CD4-positive, alpha-beta T cell treated with Interleukin-21 for 1 hour (primary cell): ENCODE results near the gene NRG3.

Experiments used
- DNase-seq: peaks from one replicate; pipeline ENCODE4 v3.0.0-alpha.2; 2020

The NRG3 gene

DNA sequence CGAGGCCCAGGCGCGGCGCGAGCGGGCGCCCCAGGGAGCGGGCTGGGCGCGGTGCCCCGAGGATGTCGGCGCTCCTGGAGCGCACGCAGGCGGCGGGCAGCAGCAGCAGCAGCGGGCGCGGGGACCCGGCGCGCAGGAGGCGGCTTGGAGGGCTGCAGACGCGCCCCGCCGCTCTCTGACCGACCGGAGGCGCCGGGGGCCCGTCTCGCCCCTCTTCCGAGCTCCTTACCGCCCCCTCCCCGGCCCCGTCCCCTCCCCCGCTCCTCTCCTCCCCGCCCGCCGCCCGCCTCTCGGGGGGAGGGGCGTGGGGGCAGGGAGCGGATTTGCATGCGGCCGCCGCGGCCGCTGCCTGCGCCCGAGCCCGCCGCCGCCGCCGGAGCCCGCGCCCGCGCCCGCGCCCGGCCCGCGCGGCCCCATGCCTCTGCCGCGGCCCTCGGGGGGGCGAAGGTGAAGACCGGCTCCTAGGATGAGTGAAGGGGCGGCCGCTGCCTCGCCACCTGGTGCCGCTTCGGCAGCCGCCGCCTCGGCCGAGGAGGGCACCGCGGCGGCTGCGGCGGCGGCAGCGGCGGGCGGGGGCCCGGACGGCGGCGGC, at the start of gene NRG3:
Gene NRG3, plus strand, starts transcription at position 320 of the 592 bp plus-strand sequence.
- DNase-seq, result no peak

GRCh38 chr10:81828251-81828650, 46.7 kb upstream of the NRG3 start:
- DNase-seq, result no peak

GRCh38 chr10:81831060-81831459, 43.9 kb upstream of the NRG3 start:
- no peak for DNase-seq

DNA sequence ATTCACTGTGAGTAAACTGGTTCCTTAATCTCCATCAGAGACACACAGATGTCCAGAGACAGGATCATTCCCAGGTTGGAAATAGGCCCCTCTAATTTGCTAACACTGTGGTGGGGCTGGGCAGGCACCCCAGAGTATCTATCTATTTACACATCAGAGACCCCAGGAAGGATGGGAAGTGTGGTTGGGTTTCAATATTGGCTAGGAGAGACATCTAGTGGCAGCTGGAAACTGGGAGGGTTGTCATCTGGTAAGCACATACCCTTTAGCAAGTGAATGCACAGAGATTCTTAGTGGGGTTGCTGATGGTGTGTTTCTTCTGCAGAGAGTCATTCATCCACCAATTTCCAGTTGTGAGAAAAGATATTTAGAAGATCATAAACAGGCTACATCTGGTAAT, 36.0 kb upstream of the NRG3 start:
- no peak for DNase-seq

- no peak for DNase-seq
Observed at GRCh38 chr10:81843042-81843441, 32.0 kb upstream of the NRG3 start.

DNA sequence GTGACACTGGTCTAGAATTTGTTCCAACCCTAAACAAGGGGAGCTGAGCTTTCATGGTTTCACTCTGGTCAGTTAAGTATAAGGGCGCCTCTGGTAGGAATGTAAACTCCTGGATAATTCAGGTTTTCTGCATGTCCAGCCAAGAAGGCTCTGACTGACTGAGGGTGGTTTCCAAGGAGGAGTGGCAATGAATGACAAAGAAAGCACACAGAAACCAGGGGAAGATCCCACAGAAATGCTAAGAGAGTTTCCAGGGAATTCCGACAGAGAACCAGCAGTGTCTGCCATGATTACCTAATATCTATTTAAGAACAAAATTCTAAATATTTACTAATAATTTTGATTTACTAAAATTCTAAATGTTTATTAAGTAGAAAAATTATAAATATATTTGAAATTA, 27.3 kb upstream of the NRG3 start:
- no peak for DNase-seq

DNA sequence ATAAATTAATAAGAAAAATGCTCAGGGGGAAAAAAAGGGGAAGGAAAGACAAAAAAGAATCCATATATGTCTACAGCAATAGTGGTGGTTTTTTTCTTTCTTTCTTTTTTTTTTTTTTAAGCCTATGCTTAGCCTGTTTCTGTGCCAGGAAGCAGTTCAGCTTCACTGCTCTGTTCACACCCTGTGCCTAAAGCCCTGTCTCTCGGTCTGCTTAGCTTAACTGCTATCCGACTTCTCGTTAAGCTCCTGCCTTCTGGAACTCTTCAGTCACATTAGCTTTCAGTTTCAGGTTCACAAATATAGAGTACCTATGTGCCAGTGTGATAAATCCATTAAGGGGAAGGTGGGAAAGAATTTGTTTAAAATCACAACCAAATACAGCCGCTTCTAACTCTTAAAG, 26.5 kb upstream of the NRG3 start:
- DNase-seq, result no peak

DNA sequence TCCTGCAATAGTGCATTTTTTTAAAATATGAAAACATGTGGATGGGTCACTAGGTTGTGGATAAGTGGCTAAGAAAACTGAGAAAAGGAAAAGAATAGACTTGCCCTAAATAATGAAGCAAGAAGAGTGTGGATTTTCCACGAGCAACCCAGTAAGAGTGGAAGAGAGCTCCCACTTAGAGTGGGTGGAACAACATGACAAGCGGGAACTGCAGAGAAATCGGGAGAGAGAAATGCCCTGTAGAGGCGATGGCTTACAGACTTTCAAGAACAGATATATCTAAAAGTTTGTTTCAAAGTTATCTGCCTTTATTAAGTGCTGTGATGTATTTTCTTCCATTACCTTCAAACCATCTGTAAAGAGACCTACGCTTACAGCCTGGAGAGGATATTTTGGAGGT, 26.1 kb upstream of the NRG3 start:
- DNase-seq, result no peak

- DNase-seq, result no peak
Observed at GRCh38 chr10:81862596-81862995, 12.4 kb upstream of the NRG3 start.

GRCh38 chr10:81863771-81864170, 11.2 kb upstream of the NRG3 start:
- DNase-seq, result no peak

GRCh38 chr10:81865581-81865980, 9.4 kb upstream of the NRG3 start:
- no peak for DNase-seq

DNA sequence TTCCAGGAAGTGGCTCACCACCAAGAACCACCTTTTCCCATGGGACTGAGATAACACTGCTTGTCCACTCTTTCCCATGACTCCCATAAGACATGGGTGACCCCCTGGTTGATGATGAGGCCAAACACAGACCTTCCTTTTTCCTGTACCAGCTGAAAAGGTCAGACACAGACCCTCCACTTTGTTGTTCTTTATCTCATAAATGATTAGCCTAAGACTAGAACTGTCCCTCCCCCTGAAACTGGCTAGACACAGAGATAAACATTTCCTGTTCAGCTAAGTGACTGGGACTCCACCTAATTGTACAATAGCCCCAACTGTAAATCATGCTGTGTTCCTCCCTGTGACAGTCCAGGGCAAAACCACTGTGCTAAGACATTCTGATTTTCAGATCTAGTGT, 8.2 kb upstream of the NRG3 start:
- DNase-seq, result no peak

GRCh38 chr10:81870472-81870871, 4.5 kb upstream of the NRG3 start:
- DNase-seq, result no peak

DNA sequence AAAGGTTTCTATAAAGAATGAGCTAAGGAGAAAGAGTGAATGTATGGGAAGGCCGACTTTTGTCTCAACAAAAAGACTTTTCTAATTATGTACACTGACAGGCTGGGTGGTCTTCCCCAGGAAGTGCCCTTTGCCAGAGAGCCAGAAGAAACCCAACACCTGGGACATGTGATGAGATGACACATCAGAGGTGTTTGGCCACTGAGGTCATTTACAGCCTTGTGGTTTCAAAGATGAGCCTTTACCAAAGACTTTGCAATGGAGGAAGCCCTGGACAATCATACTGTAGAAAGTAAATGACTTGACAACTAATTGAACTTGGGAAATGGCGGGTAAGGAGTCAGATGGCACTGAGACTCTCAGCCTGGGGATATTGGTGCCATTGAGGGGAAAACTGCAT, 3.4 kb upstream of the NRG3 start:
- no peak for DNase-seq

DNA sequence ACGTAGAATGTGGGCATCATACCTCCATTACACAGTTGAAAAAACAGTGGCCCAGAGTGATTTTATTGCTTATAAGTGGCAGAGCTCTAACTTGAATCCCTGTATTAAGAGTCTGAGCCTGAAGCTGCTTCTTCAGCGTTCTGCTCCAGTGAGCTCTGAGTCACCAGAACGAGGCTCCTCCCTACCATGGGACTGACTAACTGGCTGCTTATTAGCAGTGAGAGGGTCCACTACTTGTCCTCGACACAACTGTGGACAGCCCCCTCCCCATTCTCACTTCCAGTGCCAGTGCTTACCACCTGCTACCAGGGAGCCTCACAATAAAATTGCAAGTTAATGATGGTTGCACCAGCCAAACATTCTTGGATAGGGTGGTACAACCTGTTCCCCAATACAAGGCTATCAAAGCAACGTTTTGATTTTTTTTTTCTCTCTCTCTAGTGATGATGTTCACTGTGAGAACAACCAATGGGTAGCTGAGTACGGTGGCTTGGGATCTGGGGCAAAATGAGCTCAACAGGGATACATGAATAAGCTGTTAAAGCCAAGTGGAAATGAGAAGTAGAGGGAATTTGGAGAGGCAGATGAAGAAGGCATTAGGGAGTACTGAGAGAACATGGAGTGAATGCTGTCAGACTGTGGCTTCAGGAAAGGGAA, 2.7 kb upstream of the NRG3 start:
- no peak for DNase-seq

DNA sequence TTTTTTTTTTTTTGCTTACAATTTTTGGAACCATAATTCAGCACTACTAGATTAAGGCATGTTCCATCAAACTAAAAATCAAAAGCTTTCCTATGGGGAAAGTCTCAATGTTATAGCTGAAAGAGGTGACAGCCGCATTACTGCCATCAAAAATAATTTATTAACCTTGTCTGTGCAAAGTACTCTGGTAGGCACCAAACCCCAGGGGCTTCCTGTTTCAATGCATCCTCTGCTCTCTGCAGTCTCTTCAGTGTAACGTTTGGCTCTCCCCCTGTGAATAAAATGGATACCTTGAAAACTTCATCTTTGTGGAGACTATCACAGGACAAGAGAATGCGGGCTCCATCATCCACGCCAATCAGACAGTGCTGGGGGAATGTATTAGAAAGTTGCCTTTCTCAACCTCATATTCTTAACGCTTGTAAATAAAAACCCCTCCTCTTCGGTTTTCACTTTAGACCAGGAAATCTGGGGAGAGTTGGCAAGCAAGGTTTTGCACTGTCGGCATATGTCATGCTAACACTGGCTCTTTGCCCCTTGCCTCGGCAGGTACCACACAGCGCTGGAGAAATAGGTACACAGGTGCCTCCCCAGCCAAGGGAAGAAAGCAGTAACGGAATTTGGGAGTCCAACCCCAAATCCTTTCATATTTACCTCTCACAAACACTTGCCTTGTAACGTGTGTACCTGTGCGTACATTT, 1.6 kb upstream of the NRG3 start:
- no peak for DNase-seq

DNA sequence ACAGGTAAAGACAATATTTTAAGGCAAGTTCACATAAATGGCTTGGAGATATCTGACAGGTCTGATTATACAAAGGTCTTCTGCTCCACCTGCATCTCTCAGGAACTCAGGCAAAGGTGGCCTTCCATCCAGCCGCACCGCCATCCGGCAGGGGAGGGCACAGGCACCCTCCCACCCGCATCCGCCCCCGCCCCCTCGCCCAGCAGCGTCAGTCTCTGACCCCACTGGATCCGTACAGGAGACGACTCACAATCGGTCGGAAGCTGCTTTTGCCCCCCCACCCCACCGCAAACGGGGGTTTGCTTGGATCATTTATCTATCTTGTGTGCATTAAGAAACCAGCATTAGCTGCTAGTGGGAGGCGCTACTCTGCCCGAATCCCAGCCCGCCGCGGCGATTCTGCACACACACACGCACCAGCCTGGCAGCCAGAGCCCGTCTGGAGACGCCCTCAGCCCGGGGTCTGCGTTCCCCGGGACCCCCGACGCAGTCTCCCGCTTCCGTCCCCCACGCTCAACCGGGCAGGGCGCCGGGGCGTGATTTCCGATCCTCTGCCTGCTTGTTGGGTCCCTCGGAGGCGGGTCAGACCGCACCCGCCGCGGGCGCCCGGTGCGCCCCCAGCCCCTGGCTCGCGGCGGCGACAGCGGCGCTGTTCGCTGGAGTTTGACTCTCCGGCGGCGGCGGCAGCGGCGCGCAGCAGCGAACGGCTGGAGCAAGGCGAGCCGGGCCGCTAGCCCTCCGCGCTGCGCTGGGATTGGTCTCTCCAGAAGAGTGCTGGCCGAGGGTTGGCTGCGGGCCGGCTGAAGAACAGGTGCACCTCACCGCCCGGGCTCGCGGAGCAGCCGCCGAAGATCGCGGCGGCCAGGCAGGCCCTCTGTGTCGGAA, 820 bp upstream of the NRG3 start:
- DNase-seq, result no peak

- no peak for DNase-seq
Observed at GRCh38 chr10:81875467-81876252, 666 bp downstream of the NRG3 start.

GRCh38 chr10:81876253-81877077, 1.5 kb downstream of the NRG3 start:
- no peak for DNase-seq

- no peak for DNase-seq
Observed at GRCh38 chr10:81877596-81877995, 2.6 kb downstream of the NRG3 start.

DNA sequence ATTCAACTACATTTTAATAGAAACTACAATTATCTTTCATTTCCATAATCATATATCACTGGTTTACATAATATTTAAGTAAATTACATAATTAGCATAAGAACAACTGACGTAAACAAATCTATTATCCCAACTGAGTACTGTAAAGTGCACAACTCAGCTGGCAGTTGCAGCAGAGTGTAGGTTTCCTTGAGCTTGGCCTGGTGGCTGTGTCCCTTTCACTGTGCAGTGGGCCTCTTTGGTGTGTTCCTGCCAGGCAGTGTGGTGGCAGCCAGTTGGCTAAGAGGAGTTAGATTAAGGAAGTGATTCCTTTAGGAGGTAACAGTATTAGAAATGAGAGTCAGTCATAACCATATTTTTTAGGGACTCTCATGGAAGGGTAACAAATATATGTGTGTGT, 7.0 kb downstream of the NRG3 start:
- no peak for DNase-seq

DNA sequence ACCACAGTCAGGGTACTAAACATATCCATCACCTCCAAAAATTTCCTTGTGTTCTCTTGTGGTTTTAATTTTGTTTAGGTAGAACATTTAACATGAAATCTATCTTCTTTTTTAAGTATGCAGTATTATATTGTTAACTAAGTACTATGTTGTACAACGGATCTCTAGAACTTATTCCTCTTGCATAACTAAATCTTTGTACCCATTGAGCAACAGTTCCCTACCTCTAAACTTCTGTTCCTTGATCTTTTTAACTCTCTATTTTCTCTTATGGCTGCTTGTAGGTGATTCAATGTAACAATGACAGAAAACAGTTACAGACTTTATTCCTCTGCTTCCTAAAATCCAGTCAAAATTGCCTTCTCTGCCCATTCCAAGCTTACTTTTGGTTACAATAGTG, 9.9 kb downstream of the NRG3 start:
- no peak for DNase-seq
